HCT116 (cell line): ENCODE data around the gene CYTH2.

Source experiments
- CBX3 ChIP-seq: IDR thresholded peaks from 2 replicates; pipeline ENCODE4 v1.6.1; 2012; ENCODE audit warnings: low read depth
- CTCF ChIP-seq, 3 experiments: fragments of 200-600 bp in 1 of 3; sonication (generic) in 1 of 3; IDR thresholded peaks in 2 of 3; conservative IDR thresholded peaks in 1 of 3; 2 replicates each; pipeline ENCODE4 v1.5.1; 2012 to 2017; ENCODE audit warnings: low read depth in 2 of 3, low read length in 2 of 3, antibody characterized with exemption in 1 of 3, borderline replicate concordance in 1 of 3, control low read depth in 1 of 3, mild to moderate bottlenecking in 1 of 3, mixed read lengths in 1 of 3, mixed run types in 1 of 3, moderate library complexity in 1 of 3; ENCODE audit not compliant: insufficient read depth in 1 of 3
- EZH2 ChIP-seq: fragments of 200-600 bp; sonication (generic); IDR thresholded peaks from 2 replicates; pipeline ENCODE4 v1.6.1; 2017; ENCODE audit warnings: antibody characterized with exemption, mixed run types
- EZH2phosphoT487 ChIP-seq: fragments of 200-600 bp; IDR thresholded peaks from 2 replicates; pipeline ENCODE4 v1.6.1; 2018; ENCODE audit warnings: antibody characterized with exemption, borderline replicate concordance
- POLR2AphosphoS5 ChIP-seq: IDR thresholded peaks from 2 replicates; pipeline ENCODE4 v1.6.1; 2011; ENCODE audit warnings: mild to moderate bottlenecking, low read depth, low read length, moderate library complexity
- YY1 ChIP-seq: IDR thresholded peaks from 2 replicates; pipeline ENCODE4 v1.6.1; 2011; ENCODE audit warnings: low read length, low read depth, moderate library complexity, mild to moderate bottlenecking; ENCODE audit not compliant: insufficient replicate concordance; ENCODE audit errors: extremely low read depth
- ZBTB33 ChIP-seq: IDR thresholded peaks from 2 replicates; pipeline ENCODE4 v1.6.1; 2011; ENCODE audit warnings: mild to moderate bottlenecking, low read length, moderate library complexity; ENCODE audit not compliant: insufficient replicate concordance; ENCODE audit errors: extremely low read depth

- TF ChIP-seq CTCF (IDR thresholded peaks at IDR 0.05 in 2 of 3, conservative IDR thresholded peaks at IDR 0.05 in 1 of 3; ENCODE audit: borderline replicate concordance in 1 of 3, insufficient read depth in 1 of 3, low read depth in 2 of 3, low read length in 2 of 3): no peak
- TF ChIP-seq EZH2: no peak
- no peak for TF ChIP-seq CBX3
- no peak; the same call in 1 of the 2 replicates for TF ChIP-seq POLR2AphosphoS5
- TF ChIP-seq YY1: peak; percentile 46
- TF ChIP-seq EZH2phosphoT487: no peak
- no peak for TF ChIP-seq ZBTB33
Measured at GRCh38 chr19:48468772-48469288, 339 bp upstream of the CYTH2 start.
